Spleen (tissue), 7 donors: ENCODE results near the gene CNIH1.

ENCODE experiments used
- POLR2A ChIP-seq, 3 donors: fragments of 450-650 bp; IDR thresholded peaks; one replicate each; pipeline ENCODE4 v1.5.1; 2017; ENCODE audit warnings: antibody characterized with exemption in 3 of 3, mild to moderate bottlenecking in 1 of 3
- POLR2AphosphoS5 ChIP-seq, 3 donors: sonication (generic); formaldehyde crosslinking; IDR thresholded peaks; one replicate each; pipeline ENCODE4 v1.5.1; 2017; ENCODE audit warnings: antibody characterized with exemption in 3 of 3
- TF ChIP-seq, protein P1 (sequence below), 11 experiments: fragments of 200-600 bp in 7 of 11; fragments of 450-650 bp in 4 of 11; sonication (generic) in 4 of 11; IDR thresholded peaks in 8 of 11; conservative IDR thresholded peaks in 3 of 11; 1 replicate in 7 of 11; 2 replicates in 4 of 11; pipeline versions ENCODE4 v1.4.0 to v1.8.0; 2016 to 2021; ENCODE audit warnings: antibody characterized with exemption in 11 of 11, inconsistent platforms in 4 of 11, mild to moderate bottlenecking in 1 of 11
- donor health status: DM: no; HTN: no; CAD: no; lungs with moderate emphysema.
- donor health status: DM: no; HTN: no; CAD: no.
- donor health status: DM: no; HTN: no; CAD: no.

GRCh38 chr14:54428527-54428926 lies 12.6 kb downstream of the CNIH1 start:
- TF ChIP-seq, protein P1, sequence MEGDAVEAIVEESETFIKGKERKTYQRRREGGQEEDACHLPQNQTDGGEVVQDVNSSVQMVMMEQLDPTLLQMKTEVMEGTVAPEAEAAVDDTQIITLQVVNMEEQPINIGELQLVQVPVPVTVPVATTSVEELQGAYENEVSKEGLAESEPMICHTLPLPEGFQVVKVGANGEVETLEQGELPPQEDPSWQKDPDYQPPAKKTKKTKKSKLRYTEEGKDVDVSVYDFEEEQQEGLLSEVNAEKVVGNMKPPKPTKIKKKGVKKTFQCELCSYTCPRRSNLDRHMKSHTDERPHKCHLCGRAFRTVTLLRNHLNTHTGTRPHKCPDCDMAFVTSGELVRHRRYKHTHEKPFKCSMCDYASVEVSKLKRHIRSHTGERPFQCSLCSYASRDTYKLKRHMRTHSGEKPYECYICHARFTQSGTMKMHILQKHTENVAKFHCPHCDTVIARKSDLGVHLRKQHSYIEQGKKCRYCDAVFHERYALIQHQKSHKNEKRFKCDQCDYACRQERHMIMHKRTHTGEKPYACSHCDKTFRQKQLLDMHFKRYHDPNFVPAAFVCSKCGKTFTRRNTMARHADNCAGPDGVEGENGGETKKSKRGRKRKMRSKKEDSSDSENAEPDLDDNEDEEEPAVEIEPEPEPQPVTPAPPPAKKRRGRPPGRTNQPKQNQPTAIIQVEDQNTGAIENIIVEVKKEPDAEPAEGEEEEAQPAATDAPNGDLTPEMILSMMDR (IDR thresholded peaks at IDR 0.05 in 8 of 11, conservative IDR thresholded peaks at IDR 0.05 in 3 of 11), result no peak
- no peak for TF ChIP-seq POLR2AphosphoS5 (IDR thresholded peaks at IDR 0.05)
- no peak for TF ChIP-seq POLR2A (IDR thresholded peaks at IDR 0.05)
